GM13976 (cell line): Measurements from ENCODE around the gene WT1.

Experiments used
- DNase-seq: peaks from one replicate; pipeline ENCODE4 v3.0.0; 2012; ENCODE audit warnings: low spot score
- in situ Hi-C: fragments of 300-500 bp; cut with MboI; formaldehyde crosslinking; loops from one replicate; pipeline ENCODE4 v1.12.0; 2022; ENCODE audit warnings: low sequenced_read_pairs, mixed read lengths, inconsistent platforms; ENCODE audit not compliant: unreplicated experiment
- TF ChIP-seq, protein P1 (sequence below): IDR thresholded peaks from 2 replicates; pipeline ENCODE4 v1.5.1; 2012; ENCODE audit warnings: borderline replicate concordance, mild to moderate bottlenecking; ENCODE audit not compliant: insufficient read depth; ENCODE audit errors: extremely low read depth, missing control alignments, control extremely low read depth

The WT1 gene

DNA sequence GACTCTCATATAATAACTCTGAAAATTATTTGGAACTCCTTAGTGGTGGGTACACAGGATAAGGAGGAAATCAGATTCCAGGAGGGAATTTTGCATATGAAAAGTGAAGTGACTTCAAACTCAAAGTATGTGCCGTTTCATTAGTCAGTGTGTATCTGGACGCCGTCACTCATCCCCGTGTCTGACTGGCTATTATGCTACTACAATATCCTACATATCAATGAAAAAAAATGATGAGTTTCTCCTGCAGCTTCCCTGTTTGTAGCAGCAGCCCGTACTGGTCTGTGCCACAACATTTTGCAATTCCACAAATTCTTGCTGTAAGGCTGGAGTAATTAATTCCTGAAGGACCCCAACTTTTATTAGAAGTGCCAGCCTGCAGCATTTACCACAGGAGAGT is 16.5 kb downstream of the WT1 start:
- no peak for DNase-seq
- in situ Hi-C loops, result no loop called here
- TF ChIP-seq, protein P1, sequence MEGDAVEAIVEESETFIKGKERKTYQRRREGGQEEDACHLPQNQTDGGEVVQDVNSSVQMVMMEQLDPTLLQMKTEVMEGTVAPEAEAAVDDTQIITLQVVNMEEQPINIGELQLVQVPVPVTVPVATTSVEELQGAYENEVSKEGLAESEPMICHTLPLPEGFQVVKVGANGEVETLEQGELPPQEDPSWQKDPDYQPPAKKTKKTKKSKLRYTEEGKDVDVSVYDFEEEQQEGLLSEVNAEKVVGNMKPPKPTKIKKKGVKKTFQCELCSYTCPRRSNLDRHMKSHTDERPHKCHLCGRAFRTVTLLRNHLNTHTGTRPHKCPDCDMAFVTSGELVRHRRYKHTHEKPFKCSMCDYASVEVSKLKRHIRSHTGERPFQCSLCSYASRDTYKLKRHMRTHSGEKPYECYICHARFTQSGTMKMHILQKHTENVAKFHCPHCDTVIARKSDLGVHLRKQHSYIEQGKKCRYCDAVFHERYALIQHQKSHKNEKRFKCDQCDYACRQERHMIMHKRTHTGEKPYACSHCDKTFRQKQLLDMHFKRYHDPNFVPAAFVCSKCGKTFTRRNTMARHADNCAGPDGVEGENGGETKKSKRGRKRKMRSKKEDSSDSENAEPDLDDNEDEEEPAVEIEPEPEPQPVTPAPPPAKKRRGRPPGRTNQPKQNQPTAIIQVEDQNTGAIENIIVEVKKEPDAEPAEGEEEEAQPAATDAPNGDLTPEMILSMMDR, result no peak

- in situ Hi-C loops, result no loop called here
- TF ChIP-seq, protein P1, result no peak
- no peak for DNase-seq
These were observed 17.5 kb downstream of the WT1 start for GRCh38 chr11:32417806-32418205.

DNA sequence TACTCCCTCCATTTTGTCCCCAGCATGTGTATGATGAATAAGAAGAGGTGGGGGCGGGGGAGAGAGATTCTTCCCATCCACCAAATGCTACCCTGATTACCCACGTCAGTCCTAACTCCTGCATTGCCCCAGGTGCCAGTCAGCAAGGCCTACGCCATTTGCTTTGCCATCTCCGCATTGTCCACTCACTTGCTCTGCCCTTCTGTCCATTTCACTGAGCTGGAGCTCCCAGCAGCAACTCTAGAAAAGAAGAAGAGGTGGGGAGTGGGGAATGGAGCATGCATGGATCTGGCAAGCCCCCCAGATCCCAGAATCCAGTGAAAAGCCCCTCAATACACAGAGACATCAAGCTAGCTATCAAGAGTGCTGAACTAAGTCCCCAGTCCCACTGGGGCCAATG is 19.0 kb downstream of the WT1 start:
- no peak for DNase-seq
- in situ Hi-C loops, result no loop called here

GRCh38 chr11:32414925-32415324 is 20.4 kb downstream of the WT1 start:
- TF ChIP-seq, protein P1, result no peak
- in situ Hi-C loops, result no loop called here
- no peak for DNase-seq

More for the DNA sequence above, 19.0 kb downstream of the WT1 start:
- TF ChIP-seq, protein P1, result no peak

DNA sequence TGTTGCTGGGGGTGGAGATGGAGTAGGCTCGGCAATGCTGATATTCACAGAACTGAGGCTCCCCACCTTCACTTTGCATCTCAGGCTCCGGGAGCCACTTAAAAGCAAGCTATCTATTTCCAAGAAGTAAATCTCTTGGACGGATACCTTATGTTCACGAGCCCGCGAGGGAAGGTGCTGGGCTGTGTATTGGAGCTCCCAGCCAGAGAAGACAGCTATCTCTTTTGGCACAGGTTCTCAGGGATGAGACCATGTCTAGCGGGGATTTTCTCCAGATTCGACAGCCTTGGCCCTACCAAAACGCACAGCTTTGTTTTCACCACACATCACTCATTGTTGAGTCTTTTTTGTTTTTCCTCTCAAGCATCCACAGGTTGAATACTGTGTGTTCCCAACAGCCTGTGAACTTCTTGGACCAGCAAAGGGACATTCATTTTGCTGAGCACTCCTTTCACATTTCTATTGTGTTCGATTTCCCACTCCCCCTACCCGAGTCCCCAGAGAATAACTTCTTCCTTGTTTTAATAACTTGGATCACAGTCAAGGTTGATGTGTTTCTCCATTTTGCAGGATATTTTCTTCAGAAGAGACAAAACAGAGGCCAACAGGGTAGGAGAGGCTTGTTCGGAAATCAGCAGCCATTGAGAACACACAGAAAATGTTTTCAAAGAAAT is 23.3 kb downstream of the WT1 start:
- in situ Hi-C loops, result no loop called here
- TF ChIP-seq, protein P1, result no peak
- no peak for DNase-seq

GRCh38 chr11:32405592-32405991 is 29.7 kb downstream of the WT1 start:
- TF ChIP-seq, protein P1, result no peak
- DNase-seq, result no peak
- in situ Hi-C loops, result no loop called here
